Measurements from ENCODE around the gene N4BP2L2. TPM values are rescaled to one million over a fixed set of nuclear protein-coding genes. Genes with fewer than 3 reads are reported as not detected.

Gene N4BP2L2
- total and polyA plus RNA-seq, 2 experiments from 2014 or later: 63.1 to 160 TPM

DNA sequence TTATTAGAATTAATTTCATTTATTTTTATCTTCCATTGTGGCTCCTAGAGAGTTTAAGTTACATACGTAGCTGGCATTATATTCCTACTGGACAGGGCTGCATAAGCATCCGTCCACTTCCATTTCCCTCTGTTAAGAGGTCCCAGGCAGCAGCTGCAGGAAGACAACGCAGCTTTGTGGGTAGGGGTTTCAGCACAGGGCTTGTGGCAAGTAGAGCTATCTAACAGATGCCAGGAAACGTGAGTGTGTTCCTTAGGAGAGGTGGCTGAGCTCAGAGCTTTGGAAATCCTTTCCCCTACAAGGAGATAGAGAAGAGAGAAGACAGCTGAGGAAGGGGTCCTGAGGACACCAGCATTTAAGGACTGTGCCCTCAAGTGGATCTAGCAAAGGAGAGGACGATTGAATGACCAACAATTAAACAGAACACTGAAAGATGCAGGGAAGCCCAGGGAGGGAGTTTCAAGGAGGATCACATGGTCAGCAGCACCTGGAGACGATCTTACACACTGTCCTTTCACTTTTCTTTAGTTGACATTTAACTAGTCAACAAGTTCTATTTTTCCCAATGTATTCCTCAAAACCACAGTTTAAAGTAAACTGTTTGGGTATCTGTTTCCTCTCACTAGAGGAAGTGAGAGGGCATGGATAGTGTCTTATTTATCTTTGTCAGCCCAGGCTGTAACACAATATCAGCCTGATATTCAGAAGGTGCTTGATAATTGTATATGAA is 108.4 kb downstream of the N4BP2L2 start:
- no peak for DNase-seq (ENCODE audit: low spot score)
- H3K4me1 ChIP-seq (ENCODE audit: insufficient read depth): peaks cover 18% of the 10 kb centered on the region
- ATAC-seq: no peak
- Mint-ChIP-seq H3K4me1 (peaks cover 19% of the 10 kb centered on the region), H3K9me3 (no peaks in the 10 kb centered on the region), H3K4me3 (no peak overlapping the region), H3K27me3 (ENCODE audit: insufficient read depth, low read depth, poor library complexity) (peaks cover 6% of the 10 kb centered on the region), H3K27ac (no peak overlapping the region), H3K36me3 (ENCODE audit: low read depth) (no peaks in the 10 kb centered on the region; the same call in 2 of the 3 replicates)
- H3F3A ChIP-seq (replicated peaks; ENCODE audit: low read depth): peaks cover 14% of the 10 kb centered on the region; the same call in 1 of the 2 replicates
- no peak for TF ChIP-seq ZNF331 (CRISPR knock-in tag; IDR thresholded peaks at IDR 0.05; ENCODE audit: low read depth)
- no peak for TF ChIP-seq REST (IDR thresholded peaks at IDR 0.05; ENCODE audit: unreplicated experiment)
- TF ChIP-seq NANOG (IDR thresholded peaks at IDR 0.05; ENCODE audit: borderline replicate concordance): no peak
- no peak for TF ChIP-seq STAT1 (IDR thresholded peaks at IDR 0.05; ENCODE audit: unreplicated experiment)
- no peak for TF ChIP-seq CREB1 (CRISPR knock-in tag; IDR thresholded peaks at IDR 0.05; ENCODE audit: low read depth)
- TF ChIP-seq JUNB (IDR thresholded peaks at IDR 0.05; ENCODE audit: unreplicated experiment): no peak
- no peak for TF ChIP-seq EZH2phosphoT487 (IDR thresholded peaks at IDR 0.05; ENCODE audit: unreplicated experiment)
- no peak for TF ChIP-seq ZNF114 (CRISPR knock-in tag; IDR thresholded peaks at IDR 0.05)
- TF ChIP-seq, protein P1, sequence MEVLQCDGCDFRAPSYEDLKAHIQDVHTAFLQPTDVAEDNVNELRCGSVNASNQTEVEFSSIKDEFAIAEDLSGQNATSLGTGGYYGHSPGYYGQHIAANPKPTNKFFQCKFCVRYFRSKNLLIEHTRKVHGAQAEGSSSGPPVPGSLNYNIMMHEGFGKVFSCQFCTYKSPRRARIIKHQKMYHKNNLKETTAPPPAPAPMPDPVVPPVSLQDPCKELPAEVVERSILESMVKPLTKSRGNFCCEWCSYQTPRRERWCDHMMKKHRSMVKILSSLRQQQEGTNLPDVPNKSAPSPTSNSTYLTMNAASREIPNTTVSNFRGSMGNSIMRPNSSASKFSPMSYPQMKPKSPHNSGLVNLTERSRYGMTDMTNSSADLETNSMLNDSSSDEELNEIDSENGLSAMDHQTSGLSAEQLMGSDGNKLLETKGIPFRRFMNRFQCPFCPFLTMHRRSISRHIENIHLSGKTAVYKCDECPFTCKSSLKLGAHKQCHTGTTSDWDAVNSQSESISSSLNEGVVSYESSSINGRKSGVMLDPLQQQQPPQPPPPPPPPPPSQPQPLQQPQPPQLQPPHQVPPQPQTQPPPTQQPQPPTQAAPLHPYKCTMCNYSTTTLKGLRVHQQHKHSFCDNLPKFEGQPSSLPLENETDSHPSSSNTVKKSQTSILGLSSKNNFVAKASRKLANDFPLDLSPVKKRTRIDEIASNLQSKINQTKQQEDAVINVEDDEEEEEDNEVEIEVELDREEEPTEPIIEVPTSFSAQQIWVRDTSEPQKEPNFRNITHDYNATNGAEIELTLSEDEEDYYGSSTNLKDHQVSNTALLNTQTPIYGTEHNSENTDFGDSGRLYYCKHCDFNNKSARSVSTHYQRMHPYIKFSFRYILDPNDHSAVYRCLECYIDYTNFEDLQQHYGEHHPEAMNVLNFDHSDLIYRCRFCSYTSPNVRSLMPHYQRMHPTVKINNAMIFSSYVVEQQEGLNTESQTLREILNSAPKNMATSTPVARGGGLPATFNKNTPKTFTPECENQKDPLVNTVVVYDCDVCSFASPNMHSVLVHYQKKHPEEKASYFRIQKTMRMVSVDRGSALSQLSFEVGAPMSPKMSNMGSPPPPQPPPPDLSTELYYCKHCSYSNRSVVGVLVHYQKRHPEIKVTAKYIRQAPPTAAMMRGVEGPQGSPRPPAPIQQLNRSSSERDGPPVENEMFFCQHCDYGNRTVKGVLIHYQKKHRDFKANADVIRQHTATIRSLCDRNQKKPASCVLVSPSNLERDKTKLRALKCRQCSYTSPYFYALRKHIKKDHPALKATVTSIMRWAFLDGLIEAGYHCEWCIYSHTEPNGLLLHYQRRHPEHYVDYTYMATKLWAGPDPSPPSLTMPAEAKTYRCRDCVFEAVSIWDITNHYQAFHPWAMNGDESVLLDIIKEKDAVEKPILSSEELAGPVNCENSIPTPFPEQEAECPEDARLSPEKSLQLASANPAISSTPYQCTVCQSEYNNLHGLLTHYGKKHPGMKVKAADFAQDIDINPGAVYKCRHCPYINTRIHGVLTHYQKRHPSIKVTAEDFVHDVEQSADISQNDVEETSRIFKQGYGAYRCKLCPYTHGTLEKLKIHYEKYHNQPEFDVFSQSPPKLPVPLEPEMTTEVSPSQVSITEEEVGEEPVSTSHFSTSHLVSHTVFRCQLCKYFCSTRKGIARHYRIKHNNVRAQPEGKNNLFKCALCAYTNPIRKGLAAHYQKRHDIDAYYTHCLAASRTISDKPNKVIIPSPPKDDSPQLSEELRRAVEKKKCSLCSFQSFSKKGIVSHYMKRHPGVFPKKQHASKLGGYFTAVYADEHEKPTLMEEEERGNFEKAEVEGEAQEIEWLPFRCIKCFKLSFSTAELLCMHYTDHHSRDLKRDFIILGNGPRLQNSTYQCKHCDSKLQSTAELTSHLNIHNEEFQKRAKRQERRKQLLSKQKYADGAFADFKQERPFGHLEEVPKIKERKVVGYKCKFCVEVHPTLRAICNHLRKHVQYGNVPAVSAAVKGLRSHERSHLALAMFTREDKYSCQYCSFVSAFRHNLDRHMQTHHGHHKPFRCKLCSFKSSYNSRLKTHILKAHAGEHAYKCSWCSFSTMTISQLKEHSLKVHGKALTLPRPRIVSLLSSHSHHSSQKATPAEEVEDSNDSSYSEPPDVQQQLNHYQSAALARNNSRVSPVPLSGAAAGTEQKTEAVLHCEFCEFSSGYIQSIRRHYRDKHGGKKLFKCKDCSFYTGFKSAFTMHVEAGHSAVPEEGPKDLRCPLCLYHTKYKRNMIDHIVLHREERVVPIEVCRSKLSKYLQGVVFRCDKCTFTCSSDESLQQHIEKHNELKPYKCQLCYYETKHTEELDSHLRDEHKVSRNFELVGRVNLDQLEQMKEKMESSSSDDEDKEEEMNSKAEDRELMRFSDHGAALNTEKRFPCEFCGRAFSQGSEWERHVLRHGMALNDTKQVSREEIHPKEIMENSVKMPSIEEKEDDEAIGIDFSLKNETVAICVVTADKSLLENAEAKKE (CRISPR knock-in tag; IDR thresholded peaks at IDR 0.05): no peak
- TF ChIP-seq ETS1 (IDR thresholded peaks at IDR 0.05): no peak
- no peak for TF ChIP-seq EZH2 (IDR thresholded peaks at IDR 0.05; ENCODE audit: low read depth, unreplicated experiment)
- no peak for TF ChIP-seq POLR2AphosphoS5 (IDR thresholded peaks at IDR 0.05; ENCODE audit: low read depth)
- TF ChIP-seq, protein P2, sequence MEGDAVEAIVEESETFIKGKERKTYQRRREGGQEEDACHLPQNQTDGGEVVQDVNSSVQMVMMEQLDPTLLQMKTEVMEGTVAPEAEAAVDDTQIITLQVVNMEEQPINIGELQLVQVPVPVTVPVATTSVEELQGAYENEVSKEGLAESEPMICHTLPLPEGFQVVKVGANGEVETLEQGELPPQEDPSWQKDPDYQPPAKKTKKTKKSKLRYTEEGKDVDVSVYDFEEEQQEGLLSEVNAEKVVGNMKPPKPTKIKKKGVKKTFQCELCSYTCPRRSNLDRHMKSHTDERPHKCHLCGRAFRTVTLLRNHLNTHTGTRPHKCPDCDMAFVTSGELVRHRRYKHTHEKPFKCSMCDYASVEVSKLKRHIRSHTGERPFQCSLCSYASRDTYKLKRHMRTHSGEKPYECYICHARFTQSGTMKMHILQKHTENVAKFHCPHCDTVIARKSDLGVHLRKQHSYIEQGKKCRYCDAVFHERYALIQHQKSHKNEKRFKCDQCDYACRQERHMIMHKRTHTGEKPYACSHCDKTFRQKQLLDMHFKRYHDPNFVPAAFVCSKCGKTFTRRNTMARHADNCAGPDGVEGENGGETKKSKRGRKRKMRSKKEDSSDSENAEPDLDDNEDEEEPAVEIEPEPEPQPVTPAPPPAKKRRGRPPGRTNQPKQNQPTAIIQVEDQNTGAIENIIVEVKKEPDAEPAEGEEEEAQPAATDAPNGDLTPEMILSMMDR (conservative IDR thresholded peaks at IDR 0.05; ENCODE audit: low read depth in 2 of 2): no peak
- H2AFZ ChIP-seq: no peak overlapping the region
- H3K27me3 ChIP-seq (ENCODE audit: insufficient read depth): peaks cover 16% of the 10 kb centered on the region
- H3K4me3 ChIP-seq: no peak overlapping the region
- H3K4me2 ChIP-seq: no peak overlapping the region
- H3K27ac ChIP-seq (ENCODE audit: low read depth): no peak overlapping the region
- H3K36me3 ChIP-seq (ENCODE audit: insufficient read depth): no peaks in the 10 kb centered on the region
- 0 out of 2 replicates have a peak, but pooled peaks cover 5% of the 10 kb centered on the region for H3K79me2 ChIP-seq (replicated peaks; ENCODE audit: insufficient read depth)
- no peaks in the 10 kb centered on the region for H3K9me2 ChIP-seq (ENCODE audit: insufficient read depth)
- 0 out of 2 replicates have a peak, but pooled peaks cover 3% of the 10 kb centered on the region for H4K20me1 ChIP-seq (replicated peaks; ENCODE audit: insufficient read depth)

All from GM23338 (cell line).